ENCODE data around the gene AKAP13.

AKAP13 gene

DNA sequence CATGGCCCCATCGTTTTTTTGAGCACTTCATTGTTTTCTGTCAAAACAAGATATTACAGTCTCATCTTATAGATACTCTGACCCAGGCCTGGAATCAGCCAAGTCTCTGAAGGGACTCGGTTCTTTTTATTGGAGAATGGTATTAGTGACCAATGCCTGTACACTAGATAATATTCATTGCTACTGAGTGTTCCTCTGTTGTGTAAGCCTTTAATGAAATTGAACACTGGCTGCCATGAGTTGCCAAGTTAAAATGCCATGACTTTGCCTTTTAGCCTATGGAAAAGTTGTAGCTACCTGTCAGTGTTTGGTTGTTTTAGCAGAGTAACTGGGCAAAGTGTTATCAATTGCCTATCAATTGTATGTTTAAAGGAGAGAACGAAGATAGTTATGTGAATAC, 134.0 kb downstream of the AKAP13 start:
- TF ChIP-seq LEF1 (IDR thresholded peaks at IDR 0.05; ENCODE audit: borderline replicate concordance) (no peak), FOXA1 (IDR thresholded peaks at IDR 0.05) (no peak), CTBP1 (IDR thresholded peaks at IDR 0.05; ENCODE audit: borderline replicate concordance) (no peak), SP1 (IDR thresholded peaks at IDR 0.05) (no peak), ELF4 (IDR thresholded peaks at IDR 0.05) (no peak), TARDBP (IDR thresholded peaks at IDR 0.05) (no peak), SUZ12 (IDR thresholded peaks at IDR 0.05) (no peak), FOXK2 (IDR thresholded peaks at IDR 0.05) (no peak), ARNT (IDR thresholded peaks at IDR 0.05) (no peak), ZNF384 (IDR thresholded peaks at IDR 0.05) (no peak), L3MBTL2 (conservative IDR thresholded peaks at IDR 0.05) (no peak), FOXM1 (IDR thresholded peaks at IDR 0.05; ENCODE audit: borderline replicate concordance) (no peak)
- TF ChIP-seq, protein P1, sequence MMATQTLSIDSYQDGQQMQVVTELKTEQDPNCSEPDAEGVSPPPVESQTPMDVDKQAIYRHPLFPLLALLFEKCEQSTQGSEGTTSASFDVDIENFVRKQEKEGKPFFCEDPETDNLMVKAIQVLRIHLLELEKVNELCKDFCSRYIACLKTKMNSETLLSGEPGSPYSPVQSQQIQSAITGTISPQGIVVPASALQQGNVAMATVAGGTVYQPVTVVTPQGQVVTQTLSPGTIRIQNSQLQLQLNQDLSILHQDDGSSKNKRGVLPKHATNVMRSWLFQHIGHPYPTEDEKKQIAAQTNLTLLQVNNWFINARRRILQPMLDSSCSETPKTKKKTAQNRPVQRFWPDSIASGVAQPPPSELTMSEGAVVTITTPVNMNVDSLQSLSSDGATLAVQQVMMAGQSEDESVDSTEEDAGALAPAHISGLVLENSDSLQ (IDR thresholded peaks at IDR 0.05): no peak
- ChIA-PET POLR2A (no interaction called here), CTCF (no interaction called here)
- DNase-seq (ENCODE audit: extremely low spot score): no peak

DNA sequence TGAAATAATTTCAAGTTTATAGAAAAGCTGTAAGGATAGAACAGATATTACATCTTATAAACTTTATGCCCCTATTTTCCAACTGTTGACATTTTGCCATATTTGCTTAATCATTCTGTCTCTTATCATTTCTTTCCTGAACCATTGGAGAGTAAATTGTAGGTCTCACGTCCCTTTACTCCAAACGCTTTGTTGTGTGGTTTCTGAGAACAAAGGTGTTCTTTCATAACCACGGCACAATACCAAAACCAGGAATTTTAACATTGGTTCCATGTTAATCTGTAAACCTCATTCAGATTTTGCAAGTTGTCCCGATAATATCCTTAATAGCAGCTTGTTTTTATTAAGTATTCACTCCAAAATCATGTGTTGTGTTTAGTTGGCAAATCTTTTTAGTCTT, 134.8 kb downstream of the AKAP13 start:
- ChIA-PET CTCF (no interaction called here), POLR2A (no interaction called here)
- TF ChIP-seq FOXK2 (IDR thresholded peaks at IDR 0.05): no peak
- TF ChIP-seq SP1 (IDR thresholded peaks at IDR 0.05): no peak
- TF ChIP-seq, protein P1 (IDR thresholded peaks at IDR 0.05): no peak
- TF ChIP-seq FOXM1 (IDR thresholded peaks at IDR 0.05; ENCODE audit: borderline replicate concordance): no peak
- TF ChIP-seq LEF1 (IDR thresholded peaks at IDR 0.05; ENCODE audit: borderline replicate concordance): no peak
- no peak for DNase-seq (ENCODE audit: extremely low spot score)

DNA sequence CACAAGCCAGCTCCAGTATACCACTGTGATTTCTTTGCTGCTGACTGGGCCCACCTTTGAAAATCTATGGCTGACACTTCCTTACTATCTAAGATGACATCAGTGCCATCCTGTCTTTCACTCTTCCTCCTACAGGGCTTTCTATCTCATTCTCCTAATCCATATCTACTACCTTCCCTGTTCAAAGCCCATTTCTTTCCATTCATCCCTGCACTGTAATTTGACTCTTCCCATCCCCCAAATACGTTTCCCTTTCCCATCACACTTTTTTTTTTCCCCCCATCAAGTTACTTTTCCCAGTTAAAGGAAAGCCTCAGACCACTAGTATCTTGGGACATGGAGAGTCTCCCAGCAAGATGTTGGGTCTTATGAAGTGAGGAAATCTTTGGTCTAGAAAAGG, 136.7 kb downstream of the AKAP13 start:
- TF ChIP-seq ZNF384 (IDR thresholded peaks at IDR 0.05): peak; percentile 45; the same call in 1 of the 2 replicates
- no peak for TF ChIP-seq LEF1 (IDR thresholded peaks at IDR 0.05; ENCODE audit: borderline replicate concordance)
- CTCF ChIA-PET: no interaction called here
- POLR2A ChIA-PET: no interaction called here
- DNase-seq (ENCODE audit: extremely low spot score): no peak

DNA sequence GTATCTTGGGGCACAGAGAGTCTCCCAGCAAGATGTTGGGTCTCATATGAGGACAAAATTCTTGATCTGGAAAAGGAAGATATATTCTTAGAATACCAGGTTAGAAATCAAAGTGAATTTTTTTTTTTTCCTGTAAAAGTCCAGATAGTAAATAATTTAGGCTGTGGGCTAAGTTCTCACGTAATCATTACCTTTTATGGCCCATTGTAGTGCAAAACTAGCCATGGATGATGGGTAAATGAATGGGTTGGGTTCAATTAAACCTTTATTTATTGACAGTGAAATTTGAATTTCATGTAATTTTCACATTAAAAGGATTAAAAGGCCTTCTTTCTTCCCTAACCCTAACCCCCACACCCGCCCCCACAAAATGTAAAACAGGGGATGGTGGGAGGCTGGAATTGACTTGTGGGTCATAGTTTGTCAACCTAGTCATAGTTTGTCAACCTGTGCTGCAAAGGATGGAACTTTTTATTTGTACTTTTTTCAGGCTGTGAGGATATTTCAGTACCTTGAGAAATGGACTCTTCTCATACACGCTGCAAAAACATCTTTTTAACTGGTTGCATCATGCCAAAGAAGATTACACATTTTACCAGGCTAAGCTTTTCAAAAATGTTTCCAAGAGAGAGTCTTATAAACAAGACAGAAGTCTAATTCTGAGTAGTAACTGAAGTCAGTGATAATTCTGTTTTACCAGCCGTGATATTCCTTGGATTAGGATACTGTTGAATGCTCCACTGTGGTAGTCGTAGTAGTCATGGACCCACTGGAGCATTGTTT, 138.8 kb downstream of the AKAP13 start:
- TF ChIP-seq TARDBP (IDR thresholded peaks at IDR 0.05) (no peak), FOXM1 (IDR thresholded peaks at IDR 0.05; ENCODE audit: borderline replicate concordance) (no peak), NFRKB (IDR thresholded peaks at IDR 0.05) (no peak), LEF1 (IDR thresholded peaks at IDR 0.05; ENCODE audit: borderline replicate concordance) (no peak), ARNT (IDR thresholded peaks at IDR 0.05) (no peak), ZNF384 (IDR thresholded peaks at IDR 0.05) (no peak), ELF4 (IDR thresholded peaks at IDR 0.05) (no peak)
- no peak for DNase-seq (ENCODE audit: extremely low spot score)
- POLR2A ChIA-PET: no interaction called here
- CTCF ChIA-PET: no interaction called here

DNA sequence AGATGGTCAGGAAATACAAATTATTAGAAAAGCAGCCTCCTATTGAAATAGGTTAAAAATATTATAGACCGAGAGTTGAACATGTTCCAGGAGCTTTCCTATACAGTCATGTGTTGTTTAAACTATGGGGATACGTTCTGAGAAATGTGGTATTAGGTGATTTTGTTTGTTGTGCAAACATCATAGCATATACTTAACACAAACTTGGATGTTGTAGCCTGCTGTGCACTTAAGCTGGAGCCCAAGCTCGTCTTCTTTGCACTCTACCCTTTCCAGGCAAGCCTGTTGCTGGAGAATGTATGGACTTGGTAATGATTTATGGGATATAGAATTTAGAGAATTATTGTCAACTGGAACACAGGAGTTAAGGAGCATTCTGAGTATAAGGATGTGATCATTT, 140.2 kb downstream of the AKAP13 start:
- POLR2A ChIA-PET: no interaction called here

DNA sequence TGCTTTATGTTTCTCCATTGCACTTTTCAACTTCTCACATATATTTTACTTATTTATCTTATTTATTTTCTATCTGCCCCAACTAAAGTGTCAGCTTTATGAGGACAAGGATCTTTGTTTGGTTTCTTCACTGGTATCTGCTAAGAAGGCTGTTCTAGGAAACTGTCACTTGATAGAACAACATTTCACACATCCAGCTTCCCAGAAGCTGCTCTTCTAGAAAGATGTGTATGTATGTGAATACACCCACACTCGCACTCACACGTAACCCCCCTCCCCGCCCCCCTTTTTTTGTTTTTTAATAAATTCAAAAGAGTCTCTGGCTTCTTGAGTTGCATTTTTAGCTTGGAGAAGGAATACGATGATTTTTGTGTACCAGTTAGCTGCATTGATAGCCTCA, 143.1 kb downstream of the AKAP13 start:
- DNase-seq (ENCODE audit: extremely low spot score): no peak
- ChIA-PET CTCF (interaction anchor here (0.9 kb wide), 1 partner anchor 10 kb away, joined by 3 read pairs; no protein-coding TSS in a partner anchor), POLR2A (no interaction called here)
- TF ChIP-seq, protein P1 (IDR thresholded peaks at IDR 0.05): no peak
- TF ChIP-seq FOXM1 (IDR thresholded peaks at IDR 0.05; ENCODE audit: borderline replicate concordance) (no peak), CTBP1 (IDR thresholded peaks at IDR 0.05; ENCODE audit: borderline replicate concordance) (no peak), SUZ12 (IDR thresholded peaks at IDR 0.05) (no peak), HDGF (IDR thresholded peaks at IDR 0.05; ENCODE audit: borderline replicate concordance) (no peak), ARNT (IDR thresholded peaks at IDR 0.05) (no peak), ELF4 (IDR thresholded peaks at IDR 0.05) (no peak), TARDBP (IDR thresholded peaks at IDR 0.05) (no peak), ZNF384 (IDR thresholded peaks at IDR 0.05) (no peak), SP1 (IDR thresholded peaks at IDR 0.05) (no peak), FOXK2 (IDR thresholded peaks at IDR 0.05) (no peak), L3MBTL2 (conservative IDR thresholded peaks at IDR 0.05) (no peak), FOXA1 (IDR thresholded peaks at IDR 0.05) (no peak), LEF1 (IDR thresholded peaks at IDR 0.05; ENCODE audit: borderline replicate concordance) (no peak), NFRKB (IDR thresholded peaks at IDR 0.05) (no peak)

More for the DNA sequence above, 140.2 kb downstream of the AKAP13 start:
- DNase-seq (ENCODE audit: extremely low spot score): no peak
- CTCF ChIA-PET: interaction anchor here (1.4 kb wide), 1 partner anchor 15 kb away, joined by 5 read pairs; no protein-coding TSS in a partner anchor
- TF ChIP-seq, protein P1 (IDR thresholded peaks at IDR 0.05): peak; percentile 27
- TF ChIP-seq BHLHE40 (IDR thresholded peaks at IDR 0.05; ENCODE audit: borderline replicate concordance) (no peak), SP1 (IDR thresholded peaks at IDR 0.05) (no peak), FOXM1 (IDR thresholded peaks at IDR 0.05; ENCODE audit: borderline replicate concordance) (no peak), CTBP1 (IDR thresholded peaks at IDR 0.05; ENCODE audit: borderline replicate concordance) (no peak)

All from HEK293T (cell line).